HG02642 (cell line): ENCODE results near the gene LRRC45.
A peak's percentile ranks its signal among the peaks of the same experiment; 100 is the strongest.

ENCODE experiments used
- ATAC-seq: cut with Tn5 transposase; IDR thresholded peaks from one replicate; pipeline ENCODE4 v1.9.1; 2021; ENCODE audit warnings: mild to moderate bottlenecking; ENCODE audit not compliant: unreplicated experiment, poor library complexity

LRRC45 gene

GRCh38 chr17:82017612-82018151 lies 5.4 kb upstream of the LRRC45 start:
- ATAC-seq = no peak

GRCh38 chr17:82018152-82018988 lies 4.7 kb upstream of the LRRC45 start:
- no peak for ATAC-seq

- no peak for ATAC-seq
Observed at GRCh38 chr17:82018989-82019689, 4.0 kb upstream of the LRRC45 start.

GRCh38 chr17:82019690-82020571 lies 3.2 kb upstream of the LRRC45 start:
- no peak for ATAC-seq

GRCh38 chr17:82020572-82021106 lies 2.5 kb upstream of the LRRC45 start:
- ATAC-seq = no peak

- ATAC-seq = no peak
Observed at GRCh38 chr17:82021107-82021899, 1.8 kb upstream of the LRRC45 start.

- no peak for ATAC-seq
Observed at GRCh38 chr17:82021900-82022309, 1.2 kb upstream of the LRRC45 start.

GRCh38 chr17:82022310-82022980 lies 660 bp upstream of the LRRC45 start, which contains the start of gene CENPX:
TSS of gene CENPX (minus strand) at chr17:82022878. CDS start at chr17:82022861, 17 bp downstream.
- no peak for ATAC-seq

- ATAC-seq = peak; percentile 1
Observed at GRCh38 chr17:82023447-82024241, 539 bp downstream of the LRRC45 start.

GRCh38 chr17:82024859-82025258 lies 1.8 kb downstream of the LRRC45 start:
- ATAC-seq = no peak

GRCh38 chr17:82025401-82026107 lies 2.4 kb downstream of the LRRC45 start:
- no peak for ATAC-seq

GRCh38 chr17:82028246-82028645 lies 5.1 kb downstream of the LRRC45 start:
- ATAC-seq = no peak

GRCh38 chr17:82028966-82029365 lies 5.9 kb downstream of the LRRC45 start:
- no peak for ATAC-seq

GRCh38 chr17:82029391-82029790 lies 6.3 kb downstream of the LRRC45 start:
- no peak for ATAC-seq

GRCh38 chr17:82029990-82030469 lies 6.9 kb downstream of the LRRC45 start:
- no peak for ATAC-seq

GRCh38 chr17:82030470-82031302 lies 7.6 kb downstream of the LRRC45 start:
- ATAC-seq = peak; percentile 47
